ENCODE data around the gene SMIM20. TPM values are rescaled to one million over a fixed set of nuclear protein-coding genes. Genes with fewer than 3 reads are reported as not detected.

Gene SMIM20
- total RNA-seq, 1 donor = 46.0 TPM

GRCh38 chr4:25954293-25954904 lies 40.4 kb downstream of the SMIM20 start:
- no peak for DNase-seq (ENCODE audit: low read depth)
- no peak overlapping the region for H3K4me3 ChIP-seq (ENCODE audit: low read depth, low read length)
- TF ChIP-seq CTCF (IDR thresholded peaks at IDR 0.05; ENCODE audit: insufficient read depth, low read length) = no peak

GRCh38 chr4:25955705-25956104 lies 41.7 kb downstream of the SMIM20 start:
- DNase-seq (ENCODE audit: low read depth) = no peak
- H3K4me3 ChIP-seq (ENCODE audit: low read depth, low read length) = no peak overlapping the region
- TF ChIP-seq CTCF (IDR thresholded peaks at IDR 0.05; ENCODE audit: insufficient read depth, low read length) = no peak

GRCh38 chr4:25956260-25956659 lies 42.2 kb downstream of the SMIM20 start:
- DNase-seq (ENCODE audit: low read depth) = no peak
- no peak for TF ChIP-seq CTCF (IDR thresholded peaks at IDR 0.05; ENCODE audit: insufficient read depth, low read length)

GRCh38 chr4:25958110-25958509 lies 44.1 kb downstream of the SMIM20 start:
- DNase-seq (ENCODE audit: low read depth) = no peak
- no peak overlapping the region for H3K4me3 ChIP-seq (ENCODE audit: low read depth, low read length)
- no peak for TF ChIP-seq CTCF (IDR thresholded peaks at IDR 0.05; ENCODE audit: insufficient read depth, low read length)

More at GRCh38 chr4:25956260-25956659, 42.2 kb downstream of the SMIM20 start:
- no peak overlapping the region for H3K4me3 ChIP-seq (ENCODE audit: low read depth, low read length)

- H3K4me3 ChIP-seq (ENCODE audit: low read depth, low read length) = no peak overlapping the region
- no peak for TF ChIP-seq CTCF (IDR thresholded peaks at IDR 0.05; ENCODE audit: insufficient read depth, low read length)
- DNase-seq (ENCODE audit: low read depth) = no peak
These were observed 48.4 kb downstream of the SMIM20 start for GRCh38 chr4:25962393-25962792.

- TF ChIP-seq CTCF (IDR thresholded peaks at IDR 0.05; ENCODE audit: insufficient read depth, low read length) = no peak
- DNase-seq (ENCODE audit: low read depth) = no peak
- no peak overlapping the region for H3K4me3 ChIP-seq (ENCODE audit: low read depth, low read length)
These were observed 51.6 kb downstream of the SMIM20 start for GRCh38 chr4:25965629-25966028.

GRCh38 chr4:25966171-25966570 lies 52.2 kb downstream of the SMIM20 start:
- no peak for DNase-seq (ENCODE audit: low read depth)
- TF ChIP-seq CTCF (IDR thresholded peaks at IDR 0.05; ENCODE audit: insufficient read depth, low read length) = no peak
- no peak overlapping the region for H3K4me3 ChIP-seq (ENCODE audit: low read depth, low read length)

Data from fibroblast of the aortic adventitia (primary cell).